GM23338 (cell line): ENCODE data around the gene ADTRP. TPM values are rescaled to one million over a fixed set of nuclear protein-coding genes. Genes with fewer than 3 reads are reported as not detected.

ENCODE experiments used
- ATAC-seq: fragments of 200-7000 bp; cut with Tn5 transposase; 3 replicates; pipeline ENCODE4 v1.9.1; 2020
- DNase-seq: peaks from one replicate; pipeline ENCODE4 v3.0.0-alpha.2; 2015; ENCODE audit warnings: low spot score
- H2AFZ ChIP-seq: fragments of 200-600 bp; sonication (generic); 2 replicates; pipeline ENCODE4 v1.8.0; 2016; ENCODE audit warnings: antibody characterized with exemption, mild to moderate bottlenecking, moderate library complexity
- H3F3A ChIP-seq: fragments of 200-600 bp; sonication (generic); replicated peaks from 2 replicates; pipeline ENCODE4 v1.8.0; 2017; ENCODE audit warnings: antibody characterized with exemption, mixed run types, low read depth
- H3K27ac ChIP-seq: fragments of 200-600 bp; sonication (generic); 2 replicates; pipeline ENCODE4 v1.6.1; 2016; ENCODE audit warnings: low read depth
- H3K27me3 ChIP-seq: fragments of 200-600 bp; sonication (generic); 2 replicates; pipeline ENCODE4 v1.8.0; 2016; ENCODE audit warnings: mild to moderate bottlenecking, mixed run types, moderate library complexity; ENCODE audit not compliant: insufficient read depth
- H3K36me3 ChIP-seq: fragments of 200-600 bp; sonication (generic); 2 replicates; pipeline ENCODE4 v1.8.0; 2016; ENCODE audit warnings: mild to moderate bottlenecking; ENCODE audit not compliant: insufficient read depth
- H3K4me1 ChIP-seq: fragments of 200-600 bp; sonication (generic); 2 replicates; pipeline ENCODE4 v1.8.0; 2016; ENCODE audit warnings: mild to moderate bottlenecking, moderate library complexity; ENCODE audit not compliant: insufficient read depth
- H3K4me2 ChIP-seq: fragments of 200-600 bp; sonication (generic); 2 replicates; pipeline ENCODE4 v1.7.1; 2017; ENCODE audit warnings: mixed run types
- H3K4me3 ChIP-seq: fragments of 200-600 bp; sonication (generic); 2 replicates; pipeline ENCODE4 v1.6.1; 2016; ENCODE audit warnings: mixed run types
- H3K79me2 ChIP-seq: fragments of 200-600 bp; sonication (generic); replicated peaks from 2 replicates; pipeline ENCODE4 v1.8.0; 2017; ENCODE audit warnings: mild to moderate bottlenecking; ENCODE audit not compliant: insufficient read depth
- H3K9me2 ChIP-seq: fragments of 200-600 bp; sonication (generic); 2 replicates; pipeline ENCODE4 v1.8.0; 2017; ENCODE audit not compliant: insufficient read depth
- H4K20me1 ChIP-seq: fragments of 200-600 bp; sonication (generic); replicated peaks from 2 replicates; pipeline ENCODE4 v1.8.0; 2017; ENCODE audit warnings: mild to moderate bottlenecking; ENCODE audit not compliant: insufficient read depth
- H3K27ac Mint-ChIP-seq: 2 replicates; pipeline ENCODE4 v1.8.0; 2020; ENCODE audit warnings: inconsistent platforms, mild to moderate bottlenecking, moderate library complexity, mixed read lengths
- H3K27me3 Mint-ChIP-seq: 3 replicates; pipeline ENCODE4 v1.8.0; 2022; ENCODE audit warnings: low read depth, mild to moderate bottlenecking, moderate library complexity, mixed read lengths, inconsistent platforms; ENCODE audit not compliant: insufficient read depth, poor library complexity
- H3K36me3 Mint-ChIP-seq: 3 replicates; pipeline ENCODE4 v1.8.0; 2021; ENCODE audit warnings: low read depth, mild to moderate bottlenecking, inconsistent platforms, moderate library complexity, mixed read lengths
- H3K4me1 Mint-ChIP-seq: 3 replicates; pipeline ENCODE4 v1.8.0; 2020; ENCODE audit warnings: mild to moderate bottlenecking, inconsistent platforms, mixed read lengths
- H3K4me3 Mint-ChIP-seq: 3 replicates; pipeline ENCODE4 v1.8.0; 2021; ENCODE audit warnings: moderate library complexity, mild to moderate bottlenecking, inconsistent platforms, mixed read lengths
- H3K9me3 Mint-ChIP-seq: 3 replicates; pipeline ENCODE4 v1.8.0; 2020; ENCODE audit warnings: moderate library complexity, mild to moderate bottlenecking, inconsistent platforms, mixed read lengths
- EZH2 ChIP-seq: fragments of 200-600 bp; sonication (generic); IDR thresholded peaks from one replicate; pipeline ENCODE4 v1.8.0; 2017; ENCODE audit warnings: antibody characterized with exemption, mild to moderate bottlenecking, low read depth; ENCODE audit not compliant: unreplicated experiment
- EZH2phosphoT487 ChIP-seq: fragments of 200-600 bp; sonication (generic); IDR thresholded peaks from one replicate; pipeline ENCODE4 v1.8.1; 2018; ENCODE audit warnings: antibody characterized with exemption; ENCODE audit not compliant: unreplicated experiment
- JUNB ChIP-seq: IDR thresholded peaks from one replicate; pipeline ENCODE4 v1.6.1; 2016; ENCODE audit warnings: antibody characterized with exemption; ENCODE audit not compliant: unreplicated experiment
- NANOG ChIP-seq: IDR thresholded peaks from 2 replicates; pipeline ENCODE4 v1.6.1; 2016; ENCODE audit warnings: antibody characterized with exemption, borderline replicate concordance
- POLR2AphosphoS5 ChIP-seq: IDR thresholded peaks from 2 replicates; pipeline ENCODE4 v1.6.1; 2016; ENCODE audit warnings: antibody characterized with exemption, low read depth
- STAT1 ChIP-seq: IDR thresholded peaks from one replicate; pipeline ENCODE4 v1.6.1; 2016; ENCODE audit warnings: antibody characterized with exemption; ENCODE audit not compliant: unreplicated experiment
- ZNF114 ChIP-seq: fragments of 250-450 bp; sonication (Bioruptor Pico); IDR thresholded peaks from 2 replicates; pipeline ENCODE4 v1.5.0; 2020; ENCODE audit warnings: mild to moderate bottlenecking, moderate library complexity
- ZNF331 ChIP-seq: fragments of 250-450 bp; sonication (Bioruptor Pico); IDR thresholded peaks from 2 replicates; pipeline ENCODE4 v1.5.0; 2020; ENCODE audit warnings: low read depth, mild to moderate bottlenecking, moderate library complexity
- polyA plus RNA-seq: library from polyadenylated mRNA; unstranded; fragments of >200 nt; fragmentation: Nextera tagmentation; extraction: Ambion mirVana; gene quantifications from 2 replicates; pipeline ENCODE4 v1.2.1, GENCODE V29; 2016
- total RNA-seq: library from RNA; depleted of rRNA; stranded (reverse); fragments of >200 nt; shearing (Covaris generic); gene quantifications from 2 replicates; pipeline ENCODE4 v1.2.3, GENCODE V29; 2014
- TF ChIP-seq, protein P1 (sequence below): fragments of 250-450 bp; sonication (Bioruptor Pico); IDR thresholded peaks from 2 replicates; pipeline ENCODE4 v1.5.0; 2020; ENCODE audit warnings: mild to moderate bottlenecking, moderate library complexity
- TF ChIP-seq, protein P2 (sequence below): IDR thresholded peaks from 2 replicates; pipeline ENCODE4 v1.6.1; 2016; ENCODE audit warnings: antibody characterized with exemption
- TF ChIP-seq, protein P3 (sequence below), 2 experiments: fragments of 200-600 bp in 1 of 2; sonication (generic) in 1 of 2; conservative IDR thresholded peaks; 2 replicates each; pipeline versions ENCODE4 v1.5.1 to v1.6.1; 2016 to 2017; ENCODE audit warnings: antibody characterized with exemption in 2 of 2, low read depth in 2 of 2, mild to moderate bottlenecking in 2 of 2, moderate library complexity in 1 of 2

The ADTRP gene
- total and polyA plus RNA-seq, 2 experiments from 2014 or later, result not detected

DNA sequence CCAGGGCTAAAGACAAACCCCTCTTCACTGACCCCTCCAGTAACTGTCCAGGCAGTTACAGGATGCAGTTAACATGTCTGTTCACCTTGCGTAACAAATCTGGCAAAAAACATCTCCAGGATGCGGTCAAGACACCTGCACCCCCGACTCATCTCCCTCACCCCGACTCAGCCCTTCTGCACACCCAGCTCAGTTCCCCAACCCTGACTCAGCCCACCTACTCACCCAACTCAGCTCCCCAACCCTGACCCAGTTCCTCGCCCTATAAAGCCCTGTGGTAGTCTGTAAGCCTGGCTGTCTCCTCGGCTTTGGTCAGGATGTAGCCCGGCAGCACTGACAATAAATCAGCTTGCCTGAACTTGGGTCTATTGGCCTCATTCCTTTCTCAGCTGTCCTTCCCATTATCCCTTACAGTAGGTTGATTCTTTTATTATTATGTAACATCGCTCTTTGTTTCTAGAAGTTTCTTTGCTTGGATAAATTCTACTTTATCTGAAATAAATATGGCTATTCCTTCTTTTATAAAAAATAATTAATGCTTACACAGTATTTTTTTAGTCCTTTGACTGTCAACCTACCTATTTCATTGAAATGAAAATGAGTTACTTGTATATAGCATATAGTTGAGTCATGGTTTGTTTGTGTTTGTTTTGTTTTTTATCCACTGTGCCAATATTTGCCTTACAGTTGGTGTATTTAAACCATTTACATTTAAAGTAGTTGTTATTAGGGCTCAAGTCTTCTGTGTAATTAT is 12.9 kb upstream of the ADTRP start:
- H3K27me3 Mint-ChIP-seq, result peaks cover 2% of the 10 kb centered on the region
- peaks cover 14% of the 10 kb centered on the region for H3K4me1 Mint-ChIP-seq
- peaks cover 4% of the 10 kb centered on the region; the same call in 1 of the 3 replicates for H3K9me3 Mint-ChIP-seq
- no peaks in the 10 kb centered on the region for H3K27me3 ChIP-seq
- H2AFZ ChIP-seq, result no peak overlapping the region
- H3K4me3 ChIP-seq, result no peak overlapping the region
- H3F3A ChIP-seq, result no peaks in the 10 kb centered on the region
- H3K4me3 Mint-ChIP-seq, result no peak overlapping the region
- peak; percentile 28 for DNase-seq
- TF ChIP-seq, protein P1, sequence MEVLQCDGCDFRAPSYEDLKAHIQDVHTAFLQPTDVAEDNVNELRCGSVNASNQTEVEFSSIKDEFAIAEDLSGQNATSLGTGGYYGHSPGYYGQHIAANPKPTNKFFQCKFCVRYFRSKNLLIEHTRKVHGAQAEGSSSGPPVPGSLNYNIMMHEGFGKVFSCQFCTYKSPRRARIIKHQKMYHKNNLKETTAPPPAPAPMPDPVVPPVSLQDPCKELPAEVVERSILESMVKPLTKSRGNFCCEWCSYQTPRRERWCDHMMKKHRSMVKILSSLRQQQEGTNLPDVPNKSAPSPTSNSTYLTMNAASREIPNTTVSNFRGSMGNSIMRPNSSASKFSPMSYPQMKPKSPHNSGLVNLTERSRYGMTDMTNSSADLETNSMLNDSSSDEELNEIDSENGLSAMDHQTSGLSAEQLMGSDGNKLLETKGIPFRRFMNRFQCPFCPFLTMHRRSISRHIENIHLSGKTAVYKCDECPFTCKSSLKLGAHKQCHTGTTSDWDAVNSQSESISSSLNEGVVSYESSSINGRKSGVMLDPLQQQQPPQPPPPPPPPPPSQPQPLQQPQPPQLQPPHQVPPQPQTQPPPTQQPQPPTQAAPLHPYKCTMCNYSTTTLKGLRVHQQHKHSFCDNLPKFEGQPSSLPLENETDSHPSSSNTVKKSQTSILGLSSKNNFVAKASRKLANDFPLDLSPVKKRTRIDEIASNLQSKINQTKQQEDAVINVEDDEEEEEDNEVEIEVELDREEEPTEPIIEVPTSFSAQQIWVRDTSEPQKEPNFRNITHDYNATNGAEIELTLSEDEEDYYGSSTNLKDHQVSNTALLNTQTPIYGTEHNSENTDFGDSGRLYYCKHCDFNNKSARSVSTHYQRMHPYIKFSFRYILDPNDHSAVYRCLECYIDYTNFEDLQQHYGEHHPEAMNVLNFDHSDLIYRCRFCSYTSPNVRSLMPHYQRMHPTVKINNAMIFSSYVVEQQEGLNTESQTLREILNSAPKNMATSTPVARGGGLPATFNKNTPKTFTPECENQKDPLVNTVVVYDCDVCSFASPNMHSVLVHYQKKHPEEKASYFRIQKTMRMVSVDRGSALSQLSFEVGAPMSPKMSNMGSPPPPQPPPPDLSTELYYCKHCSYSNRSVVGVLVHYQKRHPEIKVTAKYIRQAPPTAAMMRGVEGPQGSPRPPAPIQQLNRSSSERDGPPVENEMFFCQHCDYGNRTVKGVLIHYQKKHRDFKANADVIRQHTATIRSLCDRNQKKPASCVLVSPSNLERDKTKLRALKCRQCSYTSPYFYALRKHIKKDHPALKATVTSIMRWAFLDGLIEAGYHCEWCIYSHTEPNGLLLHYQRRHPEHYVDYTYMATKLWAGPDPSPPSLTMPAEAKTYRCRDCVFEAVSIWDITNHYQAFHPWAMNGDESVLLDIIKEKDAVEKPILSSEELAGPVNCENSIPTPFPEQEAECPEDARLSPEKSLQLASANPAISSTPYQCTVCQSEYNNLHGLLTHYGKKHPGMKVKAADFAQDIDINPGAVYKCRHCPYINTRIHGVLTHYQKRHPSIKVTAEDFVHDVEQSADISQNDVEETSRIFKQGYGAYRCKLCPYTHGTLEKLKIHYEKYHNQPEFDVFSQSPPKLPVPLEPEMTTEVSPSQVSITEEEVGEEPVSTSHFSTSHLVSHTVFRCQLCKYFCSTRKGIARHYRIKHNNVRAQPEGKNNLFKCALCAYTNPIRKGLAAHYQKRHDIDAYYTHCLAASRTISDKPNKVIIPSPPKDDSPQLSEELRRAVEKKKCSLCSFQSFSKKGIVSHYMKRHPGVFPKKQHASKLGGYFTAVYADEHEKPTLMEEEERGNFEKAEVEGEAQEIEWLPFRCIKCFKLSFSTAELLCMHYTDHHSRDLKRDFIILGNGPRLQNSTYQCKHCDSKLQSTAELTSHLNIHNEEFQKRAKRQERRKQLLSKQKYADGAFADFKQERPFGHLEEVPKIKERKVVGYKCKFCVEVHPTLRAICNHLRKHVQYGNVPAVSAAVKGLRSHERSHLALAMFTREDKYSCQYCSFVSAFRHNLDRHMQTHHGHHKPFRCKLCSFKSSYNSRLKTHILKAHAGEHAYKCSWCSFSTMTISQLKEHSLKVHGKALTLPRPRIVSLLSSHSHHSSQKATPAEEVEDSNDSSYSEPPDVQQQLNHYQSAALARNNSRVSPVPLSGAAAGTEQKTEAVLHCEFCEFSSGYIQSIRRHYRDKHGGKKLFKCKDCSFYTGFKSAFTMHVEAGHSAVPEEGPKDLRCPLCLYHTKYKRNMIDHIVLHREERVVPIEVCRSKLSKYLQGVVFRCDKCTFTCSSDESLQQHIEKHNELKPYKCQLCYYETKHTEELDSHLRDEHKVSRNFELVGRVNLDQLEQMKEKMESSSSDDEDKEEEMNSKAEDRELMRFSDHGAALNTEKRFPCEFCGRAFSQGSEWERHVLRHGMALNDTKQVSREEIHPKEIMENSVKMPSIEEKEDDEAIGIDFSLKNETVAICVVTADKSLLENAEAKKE (CRISPR knock-in tag), result no peak
- TF ChIP-seq EZH2 (no peak), STAT1 (no peak)
- H3K79me2 ChIP-seq, result no peaks in the 10 kb centered on the region
- H3K27ac Mint-ChIP-seq, result no peak overlapping the region
- H3K4me1 ChIP-seq, result peaks cover 29% of the 10 kb centered on the region
- H4K20me1 ChIP-seq, result no peaks in the 10 kb centered on the region
- peak overlapping the region; percentile 40; the same call in 1 of the 2 replicates for H3K4me2 ChIP-seq
- H3K36me3 ChIP-seq, result no peaks in the 10 kb centered on the region
- ATAC-seq, result peak; percentile 82
- no peaks in the 10 kb centered on the region for H3K9me2 ChIP-seq
- H3K27ac ChIP-seq, result peak overlapping the region; percentile 15; the same call in 1 of the 2 replicates
- H3K36me3 Mint-ChIP-seq, result peaks cover 6% of the 10 kb centered on the region; the same call in 2 of the 3 replicates

DNA sequence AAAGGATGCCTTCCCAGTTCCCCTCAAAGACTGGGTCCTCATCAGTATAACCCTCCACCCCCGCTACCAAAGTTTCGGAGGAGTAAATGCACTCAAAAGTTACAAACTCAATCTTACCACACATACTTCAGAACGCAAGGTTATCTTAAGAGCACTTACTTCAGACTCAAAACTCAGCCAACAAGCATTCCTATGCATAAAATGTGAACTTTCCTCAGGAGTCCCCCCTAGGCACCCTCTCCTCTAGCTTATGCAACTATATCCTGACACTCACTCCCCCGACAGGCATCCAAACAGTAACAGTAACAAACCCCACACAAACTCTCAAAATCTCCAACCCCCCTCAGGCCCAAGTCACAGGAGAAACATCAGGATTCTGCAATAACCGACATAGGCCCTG is 11.1 kb upstream of the ADTRP start:
- DNase-seq (no peak), ATAC-seq (no peak)
- peaks cover 6% of the 10 kb centered on the region; the same call in 2 of the 3 replicates for H3K36me3 Mint-ChIP-seq
- Histone ChIP-seq H4K20me1 (no peaks in the 10 kb centered on the region), H3K27me3 (no peaks in the 10 kb centered on the region), H3K79me2 (no peaks in the 10 kb centered on the region), H3K4me3 (no peak overlapping the region), H3K27ac (no peak overlapping the region), H3K9me2 (no peaks in the 10 kb centered on the region), H3K36me3 (no peaks in the 10 kb centered on the region), H2AFZ (no peak overlapping the region), H3K4me1 (peaks cover 29% of the 10 kb centered on the region), H3K4me2 (no peak overlapping the region), H3F3A (no peaks in the 10 kb centered on the region)
- peaks cover 12% of the 10 kb centered on the region for H3K4me1 Mint-ChIP-seq
- no peak overlapping the region for H3K27ac Mint-ChIP-seq
- peaks cover 4% of the 10 kb centered on the region; the same call in 1 of the 3 replicates for H3K9me3 Mint-ChIP-seq
- H3K27me3 Mint-ChIP-seq, result peaks cover 4% of the 10 kb centered on the region
- H3K4me3 Mint-ChIP-seq, result no peak overlapping the region
- TF ChIP-seq POLR2AphosphoS5 (no peak), JUNB (no peak), EZH2phosphoT487 (no peak), NANOG (no peak), ZNF114 (CRISPR knock-in tag) (no peak), STAT1 (no peak), ZNF331 (CRISPR knock-in tag) (no peak), EZH2 (no peak)
- TF ChIP-seq, protein P2, sequence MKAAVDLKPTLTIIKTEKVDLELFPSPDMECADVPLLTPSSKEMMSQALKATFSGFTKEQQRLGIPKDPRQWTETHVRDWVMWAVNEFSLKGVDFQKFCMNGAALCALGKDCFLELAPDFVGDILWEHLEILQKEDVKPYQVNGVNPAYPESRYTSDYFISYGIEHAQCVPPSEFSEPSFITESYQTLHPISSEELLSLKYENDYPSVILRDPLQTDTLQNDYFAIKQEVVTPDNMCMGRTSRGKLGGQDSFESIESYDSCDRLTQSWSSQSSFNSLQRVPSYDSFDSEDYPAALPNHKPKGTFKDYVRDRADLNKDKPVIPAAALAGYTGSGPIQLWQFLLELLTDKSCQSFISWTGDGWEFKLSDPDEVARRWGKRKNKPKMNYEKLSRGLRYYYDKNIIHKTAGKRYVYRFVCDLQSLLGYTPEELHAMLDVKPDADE, result no peak
- TF ChIP-seq, protein P3, sequence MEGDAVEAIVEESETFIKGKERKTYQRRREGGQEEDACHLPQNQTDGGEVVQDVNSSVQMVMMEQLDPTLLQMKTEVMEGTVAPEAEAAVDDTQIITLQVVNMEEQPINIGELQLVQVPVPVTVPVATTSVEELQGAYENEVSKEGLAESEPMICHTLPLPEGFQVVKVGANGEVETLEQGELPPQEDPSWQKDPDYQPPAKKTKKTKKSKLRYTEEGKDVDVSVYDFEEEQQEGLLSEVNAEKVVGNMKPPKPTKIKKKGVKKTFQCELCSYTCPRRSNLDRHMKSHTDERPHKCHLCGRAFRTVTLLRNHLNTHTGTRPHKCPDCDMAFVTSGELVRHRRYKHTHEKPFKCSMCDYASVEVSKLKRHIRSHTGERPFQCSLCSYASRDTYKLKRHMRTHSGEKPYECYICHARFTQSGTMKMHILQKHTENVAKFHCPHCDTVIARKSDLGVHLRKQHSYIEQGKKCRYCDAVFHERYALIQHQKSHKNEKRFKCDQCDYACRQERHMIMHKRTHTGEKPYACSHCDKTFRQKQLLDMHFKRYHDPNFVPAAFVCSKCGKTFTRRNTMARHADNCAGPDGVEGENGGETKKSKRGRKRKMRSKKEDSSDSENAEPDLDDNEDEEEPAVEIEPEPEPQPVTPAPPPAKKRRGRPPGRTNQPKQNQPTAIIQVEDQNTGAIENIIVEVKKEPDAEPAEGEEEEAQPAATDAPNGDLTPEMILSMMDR (conservative IDR thresholded peaks at IDR 0.05; ENCODE audit: low read depth in 2 of 2), result no peak
